ENCODE data around the gene CNOT2. TPM values are rescaled to one million over a fixed set of nuclear protein-coding genes. Genes with fewer than 3 reads are reported as not detected.

The CNOT2 gene
- total RNA-seq, 1 experiment from 2014 or later = 64.7 TPM

GRCh38 chr12:70227911-70228310 is 15.3 kb upstream of the CNOT2 start (continued):
- TF ChIP-seq IRF1 (CRISPR knock-in tag; IDR thresholded peaks at IDR 0.05) (no peak), NFYB (CRISPR knock-in tag; conservative IDR thresholded peaks at IDR 0.05; ENCODE audit: low read depth) (no peak), NFE2L1 (CRISPR knock-in tag; IDR thresholded peaks at IDR 0.05) (no peak), KAT7 (CRISPR knock-in tag; IDR thresholded peaks at IDR 0.05; ENCODE audit: borderline replicate concordance) (no peak), PRDM15 (CRISPR knock-in tag; IDR thresholded peaks at IDR 0.05) (no peak), STAT6 (CRISPR knock-in tag; conservative IDR thresholded peaks at IDR 0.05; ENCODE audit: low read depth) (no peak), E2F5 (CRISPR knock-in tag; IDR thresholded peaks at IDR 0.05) (no peak), OVOL2 (CRISPR knock-in tag; IDR thresholded peaks at IDR 0.05; ENCODE audit: borderline replicate concordance) (no peak), GTF2I (CRISPR knock-in tag; conservative IDR thresholded peaks at IDR 0.05) (no peak), ESRRA (CRISPR knock-in tag; IDR thresholded peaks at IDR 0.05; ENCODE audit: borderline replicate concordance) (no peak)

- DNase-seq (ENCODE audit: low spot score) = no peak
- peaks cover 13% of the 10 kb centered on the region for H3K36me3 Mint-ChIP-seq
- no peaks in the 10 kb centered on the region for H3K4me1 Mint-ChIP-seq
- no peak overlapping the region for H3K4me3 Mint-ChIP-seq
- H3K27me3 Mint-ChIP-seq (ENCODE audit: low read depth) = no peaks in the 10 kb centered on the region; the same call in 1 of the 2 replicates
- no peak for ATAC-seq
- CTCF ChIA-PET = interaction anchor here (0.5 kb wide), 1 partner anchor 53 kb away, joined by 3 read pairs; no protein-coding TSS in a partner anchor
- H3K9me3 Mint-ChIP-seq = peaks cover 10% of the 10 kb centered on the region
- POLR2A ChIA-PET = no interaction called here
- no peak for TF ChIP-seq FOXP1 (CRISPR knock-in tag; IDR thresholded peaks at IDR 0.05; ENCODE audit: borderline replicate concordance)
- TF ChIP-seq NR1H2 (CRISPR knock-in tag; IDR thresholded peaks at IDR 0.05) = no peak
- TF ChIP-seq TEAD1 (CRISPR knock-in tag; IDR thresholded peaks at IDR 0.05) = no peak
- H3K27ac Mint-ChIP-seq = no peak overlapping the region
Measured at GRCh38 chr12:70230934-70231606, 12.2 kb upstream of the CNOT2 start.

GRCh38 chr12:70236990-70237389 is 6.2 kb upstream of the CNOT2 start:
- Mint-ChIP-seq H3K36me3 (peaks cover 56% of the 10 kb centered on the region), H3K27me3 (ENCODE audit: low read depth) (no peaks in the 10 kb centered on the region), H3K27ac (no peak overlapping the region), H3K4me1 (peaks cover 24% of the 10 kb centered on the region), H3K9me3 (peaks cover 15% of the 10 kb centered on the region), H3K4me3 (no peak overlapping the region)
- CTCF ChIA-PET = interaction anchor here (1.2 to 1.4 kb wide), 2 partner anchors 336 to 340 kb away, joined by 3 to 4 read pairs; no protein-coding TSS in a partner anchor
- DNase-seq (ENCODE audit: low spot score) (no peak), ATAC-seq (peak; percentile 95)
- POLR2A ChIA-PET = no interaction called here
- TF ChIP-seq E2F4 (CRISPR knock-in tag; IDR thresholded peaks at IDR 0.05; ENCODE audit: borderline replicate concordance, low read depth) (no peak), SMAD3 (CRISPR knock-in tag; IDR thresholded peaks at IDR 0.05; ENCODE audit: borderline replicate concordance) (no peak), USF1 (CRISPR knock-in tag; IDR thresholded peaks at IDR 0.05) (no peak), SOX15 (CRISPR knock-in tag; IDR thresholded peaks at IDR 0.05) (no peak), JUN (CRISPR knock-in tag; IDR thresholded peaks at IDR 0.05) (no peak), SMAD4 (CRISPR knock-in tag; IDR thresholded peaks at IDR 0.05) (no peak), USF2 (CRISPR knock-in tag; IDR thresholded peaks at IDR 0.05) (no peak), HMGXB4 (CRISPR knock-in tag; IDR thresholded peaks at IDR 0.05) (no peak)
